GM18499 (cell line): ENCODE data around the gene SLC66A3.
"Not testable (repeated sequence)": the region's sequence is repeated elsewhere in the genome, so short reads cannot be mapped to it uniquely, and the experiment has no call there.

ENCODE experiments used
- ATAC-seq: cut with Tn5 transposase; IDR thresholded peaks from one replicate; pipeline ENCODE4 v1.9.1; 2021; ENCODE audit warnings: moderate number of reproducible peaks; ENCODE audit not compliant: insufficient read depth, unreplicated experiment

SLC66A3 gene

DNA sequence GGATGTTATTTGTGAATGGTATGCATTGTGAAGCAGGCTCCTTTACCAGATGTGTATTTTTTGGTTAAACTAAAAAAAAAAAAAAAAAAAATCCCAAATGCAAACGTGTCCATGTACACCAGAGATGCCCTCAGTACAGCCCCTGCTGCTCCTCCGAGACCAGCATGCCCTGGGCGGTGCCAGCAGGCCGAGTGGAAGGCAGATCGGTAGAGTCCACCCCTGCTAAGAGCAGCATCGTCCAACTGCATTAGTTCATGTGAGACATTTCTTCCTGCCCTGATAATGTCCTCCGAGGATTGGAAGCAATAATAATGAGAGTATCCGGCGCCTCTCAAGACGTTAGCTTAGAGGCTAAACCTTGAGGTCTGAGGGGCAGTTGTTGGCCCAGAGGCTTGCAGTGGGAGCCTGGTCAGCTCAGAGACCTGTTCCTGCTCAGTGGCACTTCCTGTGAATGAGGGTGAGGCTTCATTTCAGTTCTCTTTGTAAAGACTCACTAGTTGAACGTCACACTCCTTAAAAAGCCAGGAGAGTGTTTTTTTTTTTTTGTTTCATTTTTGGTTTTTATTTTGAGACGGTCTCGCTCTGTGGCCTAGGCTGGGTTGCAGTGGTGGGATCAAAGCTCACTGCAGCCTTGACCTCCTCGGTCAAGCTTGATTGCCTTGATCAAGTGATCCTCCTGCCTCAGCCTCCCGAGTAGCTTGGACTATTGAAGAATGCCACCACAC lies 5.6 kb downstream of the SLC66A3 start:
- ATAC-seq = peak; percentile 58

DNA sequence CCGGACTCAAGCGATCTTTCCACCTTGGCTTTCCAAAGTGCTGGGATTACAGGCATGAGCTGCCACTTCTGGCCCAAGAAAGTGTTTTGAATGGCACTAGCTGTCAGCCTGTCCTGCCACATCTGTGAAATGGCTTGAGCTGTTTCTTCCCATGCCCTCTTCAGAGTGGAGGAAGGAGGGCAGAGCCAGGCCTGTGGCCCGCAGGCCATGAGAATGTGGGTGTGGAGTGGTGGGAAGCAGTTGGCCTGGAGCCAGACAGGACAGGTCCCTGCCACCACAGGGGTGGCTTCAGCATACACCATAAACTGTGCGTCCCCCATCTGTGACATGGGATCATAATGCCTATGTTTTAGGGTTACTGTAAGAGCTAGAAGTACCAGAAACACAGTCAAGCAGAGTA lies 6.5 kb downstream of the SLC66A3 start:
- no peak for ATAC-seq

DNA sequence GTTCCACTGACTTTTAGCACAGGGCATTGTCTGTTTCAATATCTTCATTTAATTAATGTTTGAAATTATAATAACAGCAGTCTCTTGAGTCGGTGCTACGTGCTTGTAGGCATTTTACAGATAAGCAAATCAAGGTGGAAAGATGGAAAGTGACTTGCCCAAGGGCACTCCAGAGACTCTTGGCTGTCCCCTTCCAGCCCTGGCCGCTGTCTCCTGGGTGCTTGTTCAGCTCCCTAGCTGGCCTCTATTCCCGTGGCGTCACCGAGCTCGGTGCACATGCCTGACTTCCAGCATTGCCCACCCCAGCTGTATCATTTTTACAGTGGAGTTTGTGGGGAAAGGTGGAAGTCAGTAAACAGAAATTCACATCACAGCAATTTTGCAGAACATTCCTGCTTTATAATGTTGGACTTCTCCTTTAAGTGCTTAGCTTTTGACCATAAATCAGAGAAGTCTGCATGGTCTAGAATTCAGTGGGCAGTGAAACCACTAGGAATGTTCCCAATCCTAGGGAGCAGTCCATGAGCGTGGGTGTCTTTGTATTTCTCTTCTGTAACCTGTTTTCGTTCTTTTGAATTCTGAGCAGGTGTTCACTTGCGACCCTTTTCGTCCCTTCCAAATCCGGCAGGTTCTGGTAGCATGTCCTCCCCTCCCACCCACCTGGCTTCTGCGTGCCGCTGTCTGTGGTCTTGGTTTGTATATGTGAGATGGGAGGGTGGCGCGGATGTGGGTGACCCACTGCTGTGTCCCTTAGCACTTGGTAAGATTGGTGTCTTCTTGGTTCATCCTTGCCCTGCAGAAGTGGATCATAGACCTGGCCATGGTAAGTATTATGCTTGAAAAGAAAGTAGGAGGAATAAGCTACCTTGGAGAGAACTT lies 8.4 kb downstream of the SLC66A3 start:
- no peak for ATAC-seq

DNA sequence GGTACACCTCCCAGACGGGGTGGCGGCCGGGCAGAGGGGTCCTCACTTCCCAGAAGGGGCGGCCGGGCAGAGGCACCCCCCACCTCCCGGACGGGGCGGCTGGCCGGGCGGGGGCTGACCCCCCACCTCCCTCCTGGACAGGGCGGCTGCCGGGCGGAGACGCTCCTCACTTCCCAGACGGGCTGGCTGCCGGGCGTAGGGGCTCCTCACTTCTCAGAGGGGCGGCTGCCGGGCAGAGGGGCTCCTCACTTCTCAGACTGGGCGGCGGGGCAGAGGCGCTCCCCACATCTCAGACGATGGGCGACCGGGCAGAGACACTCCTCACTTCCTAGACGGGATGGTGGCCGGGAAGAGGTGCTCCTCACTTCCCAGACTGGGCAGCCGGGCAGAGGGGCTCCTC lies 9.8 kb downstream of the SLC66A3 start:
- ATAC-seq = not testable (repeated sequence)

DNA sequence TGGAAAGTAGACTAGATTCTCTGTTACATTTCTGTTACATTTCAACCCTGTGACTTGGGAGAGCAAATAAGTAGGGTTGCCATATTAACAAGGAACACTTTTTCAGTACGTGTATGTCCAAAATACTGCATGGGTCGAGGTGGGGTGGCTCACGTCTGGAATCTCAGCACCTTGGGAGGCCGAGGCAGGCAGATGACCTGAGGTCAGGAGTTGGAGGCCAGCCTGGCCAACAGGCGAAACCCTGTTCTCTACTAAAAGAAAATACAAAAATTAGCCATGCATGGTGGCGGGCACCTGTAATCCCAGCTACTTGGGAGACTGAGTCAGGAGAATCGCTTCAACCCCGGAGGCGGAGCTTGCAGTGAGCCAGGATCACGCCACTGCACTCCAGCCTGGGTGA lies 11.2 kb downstream of the SLC66A3 start:
- no peak for ATAC-seq

DNA sequence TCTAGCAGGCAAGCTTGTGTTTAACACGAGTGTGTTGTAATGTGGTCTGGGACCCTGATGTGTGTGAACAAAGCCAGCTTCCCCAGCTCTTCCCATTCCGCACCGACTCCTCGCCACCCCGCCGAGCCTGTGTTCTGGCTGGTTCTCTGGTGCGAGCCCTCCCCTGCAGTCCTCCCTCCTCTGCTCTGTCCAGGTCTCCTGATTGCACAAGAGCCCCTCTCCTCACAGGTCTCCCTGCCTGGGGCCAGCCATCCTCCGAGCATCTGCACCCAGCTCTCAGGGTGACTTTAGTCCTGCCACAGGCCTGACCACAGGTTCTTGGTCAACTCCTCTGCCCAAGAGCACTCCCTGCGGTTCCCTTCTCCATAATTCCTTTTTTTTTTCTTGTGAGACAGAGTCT lies 13.2 kb downstream of the SLC66A3 start:
- ATAC-seq = no peak

DNA sequence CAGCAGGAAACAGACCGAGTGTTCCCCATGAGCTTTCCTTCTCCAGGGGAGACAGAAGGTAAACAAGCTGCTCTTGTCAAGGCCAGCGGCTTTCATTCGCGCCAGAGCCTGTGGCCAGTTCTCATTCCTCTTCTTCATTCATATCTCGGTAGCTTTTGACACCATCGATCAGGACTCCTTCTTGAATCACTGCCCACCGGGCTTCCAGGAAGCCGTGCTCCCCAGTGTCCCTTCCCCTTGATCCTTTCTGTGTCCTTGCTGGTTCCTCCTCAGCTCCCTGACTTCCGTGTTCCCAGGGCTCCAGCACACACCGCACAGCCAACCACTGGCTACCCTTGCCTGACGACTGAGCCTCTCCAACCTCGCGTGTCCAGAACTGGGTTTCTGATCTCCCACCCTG lies 14.1 kb downstream of the SLC66A3 start:
- no peak for ATAC-seq

DNA sequence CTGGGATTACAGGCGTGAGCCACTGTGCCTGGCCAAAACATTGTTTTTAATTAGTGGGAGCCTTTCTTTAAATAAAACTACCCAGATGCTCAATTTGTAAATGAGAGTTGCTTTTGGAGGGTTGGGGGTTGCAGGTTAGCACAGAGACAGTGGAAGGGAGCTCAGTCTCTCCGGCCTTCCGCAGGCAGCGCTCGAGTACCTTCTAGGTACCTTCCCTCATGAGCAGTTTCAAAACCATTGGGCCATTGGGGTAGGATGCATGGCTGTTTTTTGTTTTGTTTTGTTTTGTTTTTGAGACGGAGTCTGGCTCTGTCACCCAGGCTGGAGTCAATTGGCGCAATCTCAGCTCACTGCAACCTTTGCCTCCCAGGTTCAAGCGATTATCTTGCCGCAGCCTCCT lies 19.0 kb downstream of the SLC66A3 start:
- ATAC-seq = no peak

DNA sequence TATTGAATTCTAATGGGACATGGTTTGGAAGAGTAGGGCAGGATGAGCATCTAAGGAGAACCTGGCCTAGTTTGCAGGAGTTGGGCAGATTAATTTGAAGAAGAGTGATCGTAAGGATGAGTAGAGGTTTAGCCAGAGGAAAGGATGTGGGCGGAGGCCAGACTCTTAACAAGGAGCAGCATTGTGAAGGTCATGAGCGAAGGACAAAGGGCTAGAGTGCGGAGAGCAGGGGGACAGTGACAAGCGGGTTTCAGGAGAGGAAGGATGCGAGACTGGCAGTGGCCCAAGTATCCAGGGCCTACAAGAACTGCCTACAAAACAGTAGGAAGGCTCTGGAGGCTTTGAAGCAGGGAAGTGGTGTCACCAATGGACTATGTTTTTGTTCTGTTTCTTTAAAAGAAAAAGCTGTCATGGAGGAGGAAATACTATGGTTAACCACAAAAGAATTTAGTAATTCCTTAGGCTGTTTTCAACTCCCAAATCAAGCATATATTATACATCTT lies 20.1 kb downstream of the SLC66A3 start:
- ATAC-seq = no peak

DNA sequence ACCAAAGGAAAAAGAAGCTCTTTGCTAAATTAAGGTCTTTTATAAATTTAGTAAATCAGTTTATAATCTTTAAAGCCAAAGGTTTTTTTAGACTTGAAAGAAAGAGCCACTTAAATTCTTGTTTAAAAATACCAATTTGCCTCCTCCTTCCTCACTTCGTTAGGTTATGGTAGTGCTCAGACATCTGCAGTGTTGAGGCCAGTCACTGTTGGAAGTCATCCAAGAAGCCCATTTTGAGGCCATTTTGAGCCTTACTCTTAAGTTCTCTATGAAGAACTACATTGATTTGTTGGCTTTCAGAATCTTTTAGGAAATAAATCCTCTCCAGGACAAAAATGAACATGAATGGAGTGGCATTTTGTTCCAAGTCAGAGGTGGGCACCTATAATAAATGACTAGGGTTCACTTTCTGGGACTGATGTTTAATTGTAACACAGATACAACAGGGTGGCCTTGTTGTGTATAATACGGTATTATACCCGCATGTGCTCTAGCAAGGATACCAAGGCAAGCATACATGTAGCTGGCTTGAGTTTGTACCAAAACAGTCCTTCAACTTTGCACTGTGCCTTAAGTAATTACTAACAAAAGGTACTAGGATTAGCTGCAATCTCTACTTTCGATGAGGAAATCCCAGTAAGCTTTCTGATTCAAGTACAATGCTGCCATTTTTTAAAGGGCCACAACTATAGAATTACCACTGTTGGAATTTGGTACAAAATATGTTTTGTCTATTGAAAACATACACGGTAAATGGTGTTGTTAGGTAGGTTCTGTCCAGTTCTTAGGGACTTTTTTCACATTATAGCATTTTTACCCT lies 22.8 kb downstream of the SLC66A3 start:
- no peak for ATAC-seq

DNA sequence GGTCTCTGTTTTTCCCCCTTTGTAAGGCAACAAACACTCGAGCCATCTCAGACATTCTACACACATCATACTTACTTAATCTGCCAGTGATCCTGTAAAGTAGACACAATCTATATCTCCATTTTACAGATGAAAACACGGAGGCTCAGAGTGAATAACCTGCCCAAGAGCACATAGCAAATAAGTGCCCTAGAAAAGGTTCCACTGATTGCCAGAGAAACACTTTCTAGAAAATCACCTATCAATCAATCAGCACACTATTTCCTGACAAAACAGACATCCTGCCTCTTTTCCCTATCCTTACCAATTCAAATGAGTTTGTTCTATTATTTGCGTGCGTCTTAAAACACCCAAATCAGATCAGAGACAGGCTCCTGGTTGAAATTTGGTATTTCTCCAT lies 23.9 kb downstream of the SLC66A3 start:
- no peak for ATAC-seq

DNA sequence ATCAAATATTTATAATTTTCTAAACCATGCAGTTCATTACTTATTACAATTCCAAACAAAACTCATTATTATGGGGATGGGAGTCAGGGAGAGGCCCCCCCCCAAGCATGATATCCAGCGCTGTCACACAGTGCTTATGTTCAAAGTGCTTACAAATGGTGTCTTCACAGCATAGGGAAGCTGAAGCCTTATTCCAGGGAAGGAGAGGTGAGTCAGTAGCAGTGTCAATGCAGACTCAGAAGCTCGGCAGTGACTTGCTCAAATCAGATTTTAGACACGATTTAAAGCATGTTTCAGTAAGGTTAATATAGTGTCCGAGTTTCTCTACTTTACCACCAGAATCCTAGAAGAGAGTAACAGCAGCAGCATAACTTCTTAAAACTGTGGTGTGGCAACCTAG lies 24.6 kb downstream of the SLC66A3 start:
- ATAC-seq = no peak

DNA sequence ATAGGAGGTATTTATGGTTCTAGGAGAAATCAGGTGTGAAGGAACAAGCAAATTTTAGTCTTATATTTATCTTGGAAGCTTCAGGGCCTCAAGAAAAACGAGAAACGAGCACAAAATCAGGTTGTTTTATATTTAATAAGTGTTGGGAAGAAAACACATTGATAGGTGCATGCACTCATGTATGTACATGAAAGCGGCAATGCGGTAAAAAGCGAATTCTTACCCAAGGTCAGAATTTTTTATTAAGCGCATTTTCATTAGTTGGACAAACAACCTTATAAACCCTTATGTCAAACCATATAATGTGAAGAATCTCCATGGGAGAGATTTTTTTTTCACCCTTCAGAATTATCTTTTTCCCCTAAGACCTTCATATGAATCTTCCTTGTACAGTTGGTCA lies 25.4 kb downstream of the SLC66A3 start:
- ATAC-seq = no peak

DNA sequence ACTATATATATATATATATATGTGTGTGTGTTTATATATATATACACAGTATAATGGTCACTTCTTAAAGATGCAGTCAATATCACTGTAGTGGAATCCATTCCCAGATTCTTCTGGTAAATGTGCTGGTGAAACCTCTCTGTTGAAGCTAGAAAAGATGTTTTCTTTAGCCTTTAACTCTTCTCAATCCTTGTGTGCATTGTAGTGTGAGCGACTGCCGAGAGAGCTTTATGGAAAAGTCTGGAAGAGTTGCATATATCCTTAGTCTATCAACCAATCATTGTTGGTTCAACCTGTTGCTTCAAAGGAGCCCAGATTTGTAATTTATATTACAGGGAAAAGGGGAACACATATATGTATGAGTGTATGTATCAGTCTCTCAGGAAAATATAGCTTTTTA lies 27.7 kb downstream of the SLC66A3 start:
- no peak for ATAC-seq

DNA sequence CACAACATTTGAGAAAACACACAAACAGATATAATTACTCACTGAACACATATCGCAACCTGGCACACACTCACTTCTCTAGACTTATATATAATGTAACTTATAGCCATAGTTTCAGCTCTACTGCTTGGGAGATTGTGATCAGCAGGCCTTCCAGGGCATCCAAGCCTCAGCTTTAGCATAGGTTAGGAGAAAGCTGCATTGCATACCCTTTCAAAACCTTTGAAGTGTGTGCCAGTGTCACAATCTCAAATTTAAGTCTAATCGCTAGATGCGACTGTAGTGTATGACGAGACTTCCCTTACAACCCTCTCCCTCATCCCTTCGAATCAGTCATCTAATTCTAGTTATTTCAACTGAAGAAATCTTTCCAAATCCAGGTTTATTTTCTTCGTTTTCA lies 30.9 kb downstream of the SLC66A3 start:
- no peak for ATAC-seq

DNA sequence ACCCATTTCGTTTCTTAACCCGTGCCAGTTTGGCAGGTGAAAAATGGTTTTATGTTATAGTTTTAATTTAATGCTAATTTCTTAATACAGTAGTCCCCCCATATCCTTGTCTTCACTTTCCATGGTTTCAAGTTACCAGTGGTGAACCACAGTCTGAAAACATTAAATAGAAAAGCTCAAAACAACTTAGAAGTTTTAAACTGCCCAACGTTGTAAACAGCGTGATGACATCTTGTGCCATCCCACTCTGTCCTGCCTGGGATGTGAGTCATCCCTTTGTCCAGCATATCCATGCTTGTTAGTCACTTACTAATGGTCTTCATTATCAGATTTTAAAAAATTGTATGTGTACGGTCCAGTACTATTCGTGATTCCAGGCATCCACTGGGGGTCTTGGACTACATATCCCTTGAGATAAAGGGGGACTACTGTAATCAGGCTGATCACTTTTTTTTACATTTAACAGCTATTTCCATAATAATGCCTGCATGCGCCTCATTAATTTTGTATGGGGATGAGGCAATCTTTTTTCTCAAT lies 31.9 kb downstream of the SLC66A3 start:
- ATAC-seq = no peak

DNA sequence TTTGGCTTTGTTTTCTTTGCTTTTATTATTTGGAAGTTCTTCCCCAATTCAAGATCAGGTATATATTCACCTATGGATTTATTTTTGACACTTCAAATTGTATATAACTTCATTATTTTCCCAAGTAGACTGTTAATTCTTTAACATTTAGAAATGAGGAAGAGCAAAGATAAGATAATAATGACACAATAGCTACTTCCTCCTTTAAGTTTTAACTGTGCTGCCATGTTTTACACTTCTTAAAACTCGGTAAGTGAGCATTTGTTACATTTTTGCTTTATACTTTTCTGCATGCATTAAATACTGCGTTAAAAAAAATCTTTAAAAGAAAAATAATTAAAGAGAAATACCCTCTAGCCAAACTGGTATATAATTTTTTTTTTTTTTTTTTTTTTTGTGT lies 32.5 kb downstream of the SLC66A3 start:
- ATAC-seq = no peak

DNA sequence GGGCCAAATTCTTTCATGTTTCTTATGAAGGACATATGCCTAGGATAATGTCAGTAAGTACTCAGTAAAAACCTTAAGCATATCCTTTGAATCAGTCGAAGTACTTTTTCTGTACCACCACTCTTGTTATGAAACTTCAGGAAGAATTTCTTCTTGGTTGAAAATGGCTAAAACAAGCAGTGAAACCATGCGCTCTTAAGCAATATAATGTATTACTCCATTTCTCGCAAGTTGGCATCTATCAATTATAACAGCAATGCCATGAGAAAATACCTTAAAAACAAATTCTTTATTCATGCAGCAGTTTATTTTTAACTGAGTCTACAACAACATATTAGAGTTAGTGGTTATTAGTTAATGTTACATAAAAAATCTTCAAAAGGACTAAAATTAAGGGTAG lies 41.0 kb downstream of the SLC66A3 start:
- no peak for ATAC-seq

DNA sequence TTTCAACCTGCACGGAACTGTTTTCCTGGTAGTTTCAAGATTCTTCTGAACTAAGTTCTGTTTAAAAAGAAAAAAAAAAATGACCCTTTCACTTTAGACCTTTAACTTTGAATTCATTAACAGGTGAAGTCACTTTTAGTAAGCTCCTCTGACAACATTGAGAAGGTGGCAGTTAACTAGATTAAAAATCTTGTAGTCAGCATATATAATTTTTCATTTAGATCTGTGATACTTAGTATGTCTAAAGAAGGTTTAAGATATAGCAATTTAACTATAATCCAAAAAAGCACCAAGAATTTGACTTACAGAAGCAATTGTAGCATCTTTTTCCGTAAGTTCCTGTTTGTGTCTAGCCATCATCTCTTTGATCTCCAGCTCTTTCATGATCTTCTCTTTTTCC lies 45.4 kb downstream of the SLC66A3 start:
- no peak for ATAC-seq

DNA sequence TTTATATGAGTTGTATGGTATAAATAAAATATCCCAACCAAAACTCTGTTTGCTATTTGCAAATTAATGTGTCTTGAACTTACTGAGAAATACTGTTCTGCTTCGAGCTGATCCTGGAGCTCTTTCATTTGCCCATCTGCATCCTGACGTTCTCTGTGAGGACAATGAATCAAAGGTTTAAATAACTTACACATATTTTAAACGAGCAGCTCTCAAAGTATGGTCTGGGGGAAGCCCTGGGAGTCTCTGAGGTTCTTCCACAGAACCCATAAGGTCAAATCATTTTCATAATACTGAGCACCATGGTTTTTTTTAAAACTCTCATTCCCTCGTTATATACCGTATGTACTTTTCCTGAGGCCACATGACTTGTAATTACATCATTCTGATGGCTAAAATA lies 46.7 kb downstream of the SLC66A3 start:
- no peak for ATAC-seq

DNA sequence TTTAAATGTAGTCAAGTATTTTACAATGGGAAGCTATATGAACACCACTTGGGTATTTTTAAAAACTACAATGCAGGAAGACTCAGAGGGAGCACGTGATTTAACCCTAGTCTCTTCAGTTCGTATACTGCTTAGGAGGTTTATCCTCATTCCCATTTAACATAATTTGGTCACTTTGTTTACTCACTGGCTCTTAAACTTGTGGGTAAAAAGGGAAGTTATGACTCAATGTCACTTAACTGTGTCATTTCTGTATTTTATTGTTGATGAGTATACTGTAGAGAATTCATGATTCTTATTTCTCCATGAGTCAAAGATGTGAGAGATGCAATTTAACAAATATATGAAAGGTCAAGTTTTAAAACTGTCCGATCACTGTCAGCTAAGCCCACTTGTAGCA lies 48.2 kb downstream of the SLC66A3 start:
- peak; percentile 87 for ATAC-seq
